H1 (cell line): ENCODE results near the gene PDZD2. TPM values are rescaled to one million over a fixed set of nuclear protein-coding genes. Genes with fewer than 3 reads are reported as not detected.

ENCODE experiments used
- CTCF ChIA-PET: fragments of 300-600 bp; sonication (Branson Sonifier 250); formaldehyde crosslinking; loops from one replicate; lab custom pipeline; 2021; ENCODE audit not compliant: partially characterized antibody; lab: Charles Lee
- POLR2A ChIA-PET: fragments of 300-600 bp; sonication (Branson Sonifier 250); formaldehyde crosslinking; loops from one replicate; lab custom pipeline; 2021; ENCODE audit warnings: inconsistent platforms; ENCODE audit not compliant: partially characterized antibody; lab: Charles Lee
- DNase-seq, 2 experiments: peaks; one replicate each; pipeline versions ENCODE4 v3.0.0 to v3.0.0-alpha.2; 2010 to 2022; ENCODE audit warnings: low spot score in 2 of 2, low read depth in 1 of 2, mixed read lengths in 1 of 2
- FAIRE-seq: peaks from 2 replicates; lab custom pipeline; 2011; peaks lifted over from hg19 to GRCh38; lab: Jason Lieb, UNC
- H2AFZ ChIP-seq: 2 replicates; pipeline ENCODE4 v1.8.1; 2012; ENCODE audit warnings: low read length, inconsistent platforms
- H2AK5ac ChIP-seq: 2 replicates; pipeline ENCODE4 v1.6.1; 2013; ENCODE audit warnings: low read depth, low read length
- H2BK120ac ChIP-seq: replicated peaks from 2 replicates; pipeline ENCODE3; 2013; ENCODE audit warnings: low read depth, low read length, inconsistent platforms
- H2BK12ac ChIP-seq: 2 replicates; pipeline ENCODE4 v1.6.1; 2013; ENCODE audit warnings: low read depth, low read length
- H2BK15ac ChIP-seq: 2 replicates; pipeline ENCODE4 v1.6.1; 2013; ENCODE audit warnings: low read length
- H2BK20ac ChIP-seq: 2 replicates; pipeline ENCODE4 v1.6.1; 2013; ENCODE audit warnings: low read length
- H2BK5ac ChIP-seq: 2 replicates; pipeline ENCODE4 v1.6.1; 2013; ENCODE audit warnings: low read depth, low read length
- H3K14ac ChIP-seq: 2 replicates; pipeline ENCODE4 v1.6.1; 2013; ENCODE audit warnings: inconsistent platforms; ENCODE audit not compliant: insufficient read length
- H3K18ac ChIP-seq: 2 replicates; pipeline ENCODE4 v1.6.1; 2013; ENCODE audit warnings: low read length; ENCODE audit errors: extremely low read depth
- H3K23ac ChIP-seq: 2 replicates; pipeline ENCODE4 v1.6.1; 2013; ENCODE audit warnings: inconsistent platforms; ENCODE audit not compliant: insufficient read length
- H3K23me2 ChIP-seq: 2 replicates; pipeline ENCODE4 v1.6.1; 2013; ENCODE audit warnings: low read depth, low read length
- H3K27ac ChIP-seq: 2 replicates; pipeline ENCODE4 v1.6.1; 2011; ENCODE audit warnings: low read depth, low read length, inconsistent platforms
- H3K27me3 ChIP-seq, 4 experiments: replicated peaks in 1 of 4; 1 replicate in 1 of 4; 2 replicates in 3 of 4; pipeline versions ENCODE4 v1.6.1 to v1.8.1; 2011 to 2013; ENCODE audit warnings: low read length in 3 of 4, mild to moderate bottlenecking in 3 of 4, inconsistent platforms in 2 of 4, mixed read lengths in 2 of 4, moderate library complexity in 1 of 4; ENCODE audit not compliant: control insufficient read depth in 3 of 4, insufficient read depth in 3 of 4; ENCODE audit errors: extremely low read depth in 1 of 4
- H3K36me3 ChIP-seq, 4 experiments: 2 replicates each; pipeline versions ENCODE4 v1.6.1 to v1.8.1; 2011 to 2013; ENCODE audit warnings: mild to moderate bottlenecking in 4 of 4, low read length in 3 of 4, moderate library complexity in 2 of 4, control low read depth in 1 of 4, inconsistent platforms in 1 of 4; ENCODE audit not compliant: insufficient read depth in 4 of 4, control insufficient read depth in 2 of 4
- H3K4ac ChIP-seq: replicated peaks from 2 replicates; pipeline ENCODE3; 2013; ENCODE audit warnings: low read length, low read depth, mixed read lengths, inconsistent platforms; ENCODE audit not compliant: insufficient read length
- H3K4me1 ChIP-seq, 4 experiments: replicated peaks in 1 of 4; 1 replicate in 1 of 4; 2 replicates in 3 of 4; pipeline versions ENCODE4 v1.6.1 to v1.8.1; 2011 to 2013; ENCODE audit warnings: low read length in 3 of 4, inconsistent platforms in 2 of 4, mixed read lengths in 1 of 4; ENCODE audit not compliant: insufficient read depth in 4 of 4, control insufficient read depth in 3 of 4
- H3K4me2 ChIP-seq, 2 experiments: 2 replicates each; pipeline versions ENCODE4 v1.6.1 to v1.8.1; 2011 to 2013; ENCODE audit warnings: low read depth in 2 of 2, low read length in 2 of 2, control low read depth in 1 of 2, inconsistent platforms in 1 of 2, mild to moderate bottlenecking in 1 of 2; ENCODE audit not compliant: insufficient read depth in 1 of 2
- H3K4me3 ChIP-seq, 4 experiments: fragments of 200-600, 300-600 bp in 1 of 4; sonication (generic), shearing (Covaris generic), sonication (Bioruptor Twin) in 1 of 4; 2 replicates each; pipeline versions ENCODE4 v1.5.1 to v1.8.1; 2011 to 2016; ENCODE audit warnings: low read length in 4 of 4, low read depth in 3 of 4, control low read depth in 2 of 4, inconsistent platforms in 2 of 4, mild to moderate bottlenecking in 2 of 4, mixed read lengths in 1 of 4, moderate library complexity in 1 of 4; ENCODE audit not compliant: insufficient read depth in 2 of 4; ENCODE audit errors: extremely low read depth in 1 of 4
- H3K56ac ChIP-seq: replicated peaks from 2 replicates; pipeline ENCODE3; 2013; ENCODE audit warnings: low read depth, mild to moderate bottlenecking, mixed read lengths, low read length, inconsistent platforms; ENCODE audit not compliant: insufficient read length
- H3K79me1 ChIP-seq: 2 replicates; pipeline ENCODE4 v1.6.1; 2013; ENCODE audit warnings: low read depth, low read length, control low read depth
- H3K79me2 ChIP-seq, 2 experiments: 2 replicates each; pipeline versions ENCODE4 v1.6.1 to v1.8.1; 2012 to 2013; ENCODE audit warnings: low read length in 2 of 2, mild to moderate bottlenecking in 2 of 2, inconsistent platforms in 1 of 2; ENCODE audit not compliant: insufficient read depth in 2 of 2, control insufficient read depth in 1 of 2
- H3K9ac ChIP-seq, 4 experiments: replicated peaks in 1 of 4; 1 replicate in 1 of 4; 2 replicates in 3 of 4; pipeline versions ENCODE4 v1.6.1 to v1.8.1; 2011 to 2013; ENCODE audit warnings: low read depth in 3 of 4, low read length in 3 of 4, control low read depth in 2 of 4, mild to moderate bottlenecking in 2 of 4, moderate library complexity in 2 of 4, inconsistent platforms in 1 of 4; ENCODE audit errors: extremely low read depth in 1 of 4
- H3K9me3 ChIP-seq, 2 experiments: 2 replicates each; pipeline versions ENCODE4 v1.6.1 to v1.8.1; 2012 to 2013; ENCODE audit warnings: mild to moderate bottlenecking in 2 of 2, moderate library complexity in 2 of 2, control low read depth in 1 of 2, inconsistent platforms in 1 of 2, low read depth in 1 of 2, low read length in 1 of 2, mixed read lengths in 1 of 2; ENCODE audit not compliant: insufficient read depth in 2 of 2
- H4K20me1 ChIP-seq, 2 experiments: replicated peaks in 1 of 2; 2 replicates each; pipeline versions ENCODE3 to v1.8.1; 2011 to 2013; ENCODE audit warnings: inconsistent platforms in 2 of 2, low read length in 2 of 2, mild to moderate bottlenecking in 1 of 2; ENCODE audit not compliant: insufficient read depth in 2 of 2, control insufficient read depth in 1 of 2
- H4K5ac ChIP-seq: 2 replicates; pipeline ENCODE4 v1.6.1; 2013; ENCODE audit warnings: low read length, low read depth, mixed read lengths, inconsistent platforms; ENCODE audit not compliant: insufficient read length
- H4K8ac ChIP-seq: 2 replicates; pipeline ENCODE4 v1.8.0; 2013; ENCODE audit warnings: mild to moderate bottlenecking, moderate library complexity, low read length, inconsistent platforms; ENCODE audit not compliant: insufficient read depth; ENCODE audit errors: extremely low read depth
- H4K91ac ChIP-seq: replicated peaks from 2 replicates; pipeline ENCODE3; 2013; ENCODE audit warnings: low read length, mixed read lengths, inconsistent platforms; ENCODE audit not compliant: insufficient read length
- ASH2L ChIP-seq: fragments of 200-600, 300-600 bp; sonication (generic); IDR thresholded peaks from one replicate; pipeline ENCODE4 v1.7.1; 2017; ENCODE audit warnings: low read length
- EGR1 ChIP-seq: IDR thresholded peaks from 2 replicates; pipeline ENCODE4 v1.6.1; 2011; ENCODE audit warnings: low read depth, low read length, borderline replicate concordance
- RNF2 ChIP-seq: fragments of 200-900, 300-1000 bp; sonication (generic); IDR thresholded peaks from 2 replicates; pipeline ENCODE4 v1.7.1; 2016; ENCODE audit warnings: borderline replicate concordance, low read depth, mild to moderate bottlenecking, antibody characterized with exemption, low read length; ENCODE audit not compliant: poor library complexity, severe bottlenecking; ENCODE audit errors: missing control alignments
- SAP30 ChIP-seq: fragments of 300-600 bp; sonication (generic); IDR thresholded peaks from 2 replicates; pipeline ENCODE4 v1.7.1; 2012; ENCODE audit warnings: low read length, moderate library complexity, mild to moderate bottlenecking, inconsistent platforms; ENCODE audit not compliant: insufficient read depth, insufficient replicate concordance
- SP1 ChIP-seq: IDR thresholded peaks from 2 replicates; pipeline ENCODE4 v1.6.1; 2011; ENCODE audit warnings: low read depth, low read length
- TCF12 ChIP-seq: IDR thresholded peaks from 2 replicates; pipeline ENCODE4 v1.6.1; 2011; ENCODE audit warnings: low read depth, mild to moderate bottlenecking, low read length
- USF2 ChIP-seq: IDR thresholded peaks from 2 replicates; pipeline ENCODE4 v1.6.1; 2011; ENCODE audit warnings: low read length, improper control_type of control experiment
- ZNF274 ChIP-seq: IDR thresholded peaks from 2 replicates; pipeline ENCODE4 v1.7.0; 2012; ENCODE audit warnings: low read length, borderline replicate concordance; ENCODE audit errors: extremely low read depth
- WGBS, 2 experiments: shearing (Covaris generic) in 1 of 2; methylation state at CpG; one replicate each; pipeline versions ENCODE4 v1.1.6 to v1.1.7; 2013 to 2015; ENCODE audit warnings: low lambda C conversion rate in 2 of 2, mixed read lengths in 2 of 2, inconsistent platforms in 1 of 2, low coverage in 1 of 2, missing lambda C conversion rate in 1 of 2; ENCODE audit not compliant: insufficient replicate concordance in 2 of 2, insufficient coverage in 1 of 2, insufficient read length in 1 of 2; ENCODE audit errors: extremely low coverage in 1 of 2, missing lambda C conversion rate in 1 of 2; 5-methylcytosine and 5-hydroxymethylcytosine counted together
- polyA plus RNA-seq, 7 experiments: library from polyadenylated mRNA; depleted of rRNA in 3 of 7; stranded (reverse) in 5 of 7; unstranded in 2 of 7; fragments of >200 nt in 5 of 7; fragments of 200-250 nt in 2 of 7; gene quantifications; 1 replicate in 5 of 7; 2 replicates in 1 of 7; 4 replicates in 1 of 7; pipeline versions ENCODE4 v1.2.1 to v1.2.3, GENCODE V29; 2011 to 2013; ENCODE audit warnings: missing spikeins in 2 of 7, mixed read lengths in 2 of 7
- total RNA-seq: library from RNA; stranded (reverse); fragmentation: NEBNext Ultra II Directional; extraction: Animal tissue kit (Norgen Biotek cat#: 25700); gene quantifications from 2 replicates; pipeline ENCODE4 v1.2.1, GENCODE V29; 2021

The PDZD2 gene
- total and polyA plus RNA-seq, 2 of the 8 experiments (the other 6 are each of a cell fraction or from before 2014, with no cell fraction given) = 1.2 to 6.8 TPM

GRCh38 chr5:31993165-31993961, 354.4 kb downstream of the PDZD2 start:
- peak overlapping the region; percentile 98; the same call in 1 of the 2 replicates for H2BK20ac ChIP-seq
- no peaks in the 10 kb centered on the region for H4K20me1 ChIP-seq
- H2AFZ ChIP-seq = no peak overlapping the region
- TF ChIP-seq SAP30 (no peak), USF2 (no peak), SP1 (no peak), EGR1 (no peak), ASH2L (no peak), TCF12 (no peak), RNF2 (no peak), ZNF274 (no peak)
- H3K14ac ChIP-seq = no peak overlapping the region
- WGBS, 2 experiments = 96% methylated on average over 6 of the region's 6 CpGs; no CpG with 5 or more reads in 1 of the 2 experiments
- peak overlapping the region in 1 of 2 experiments; percentile 71; a peak in 2 of 4 replicates for H3K4me2 ChIP-seq
- H3K4ac ChIP-seq = peak overlapping the region; percentile 27
- peak overlapping the region; percentile 23 for H4K5ac ChIP-seq
- H3K23me2 ChIP-seq = no peaks in the 10 kb centered on the region
- no peak for DNase-seq
- 0 out of 2 replicates have a peak overlapping the region, but pooled peaks have one; percentile 36 for H2BK15ac ChIP-seq
- peak overlapping the region; percentile 22 for H3K56ac ChIP-seq
- POLR2A ChIA-PET = no interaction called here
- H4K8ac ChIP-seq = no peak overlapping the region
- 0 out of 4 replicates have a peak, but pooled peaks cover 0 to 2% of the 10 kb centered on the region in 2 experiments for H3K9me3 ChIP-seq
- no peaks in the 10 kb centered on the region for H3K27me3 ChIP-seq
- no peak overlapping the region for H3K27ac ChIP-seq
- CTCF ChIA-PET = interaction anchor here (0.8 to 1.2 kb wide), 2 partner anchors 84 to 169 kb away, joined by 3 read pairs; no protein-coding TSS in a partner anchor
- no peak overlapping the region for H3K4me3 ChIP-seq
- peak overlapping the region; percentile 97 for H2BK5ac ChIP-seq
- peak overlapping the region; percentile 99 for H2BK120ac ChIP-seq
- no peaks in the 10 kb centered on the region for H3K36me3 ChIP-seq
- peak overlapping the region; percentile 100 for H4K91ac ChIP-seq
- no peak for FAIRE-seq
- peaks cover 5 to 18% (median 14%) of the 10 kb centered on the region in 4 experiments for H3K4me1 ChIP-seq
- H2AK5ac ChIP-seq = peak overlapping the region; percentile 88
- peak overlapping the region; percentile 89 for H2BK12ac ChIP-seq
- H3K9ac ChIP-seq = no peak overlapping the region
- no peaks in the 10 kb centered on the region for H3K79me2 ChIP-seq
- no peaks in the 10 kb centered on the region; the same call in 1 of the 2 replicates for H3K79me1 ChIP-seq
- peak overlapping the region; percentile 41 for H3K18ac ChIP-seq
- H3K23ac ChIP-seq = no peak overlapping the region
